ENCODE results near the gene TBXA2R.

DNA sequence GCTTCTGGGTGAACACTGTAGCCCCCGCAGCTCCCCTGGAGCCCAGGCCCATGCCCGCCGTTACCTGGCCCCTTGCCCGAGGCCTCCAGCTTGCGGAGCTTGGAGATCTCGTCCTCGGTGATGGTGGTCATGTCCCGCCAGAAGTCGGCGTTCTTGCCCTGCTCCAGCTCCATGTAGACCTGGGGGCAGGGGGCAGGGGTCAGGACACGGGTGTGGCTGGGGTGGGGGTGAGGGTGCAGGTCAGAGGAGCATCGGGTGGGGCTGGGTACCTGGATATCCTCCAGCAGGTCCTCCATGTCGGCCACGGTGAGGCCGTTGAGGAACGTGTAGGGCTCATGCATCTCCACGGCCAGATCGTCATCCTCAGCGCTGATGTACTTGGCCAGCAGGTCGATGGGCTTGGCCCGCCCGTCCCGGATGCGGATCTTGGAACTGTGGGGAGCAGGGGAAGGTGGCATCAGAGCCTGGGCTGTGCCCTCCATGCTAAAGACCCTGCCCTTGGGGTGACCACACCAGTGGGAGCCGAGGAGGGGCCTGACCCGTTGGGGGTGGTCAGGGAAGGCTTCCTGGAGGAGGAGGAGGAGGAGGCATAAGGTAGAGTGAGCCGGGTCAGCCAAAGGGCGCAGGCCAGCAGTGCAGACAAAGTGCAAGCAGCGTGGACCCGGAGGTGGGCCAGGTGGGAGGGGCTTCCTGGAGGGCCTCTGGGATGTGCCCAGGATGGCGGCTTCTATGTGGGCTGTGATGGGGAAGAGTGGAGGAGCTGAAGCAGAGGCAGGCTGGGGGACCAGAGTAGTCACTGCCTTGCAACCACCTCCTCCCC lies 12.3 kb upstream of the TBXA2R start:
- no peak for TF ChIP-seq EZH2 (IDR thresholded peaks at IDR 0.05; ENCODE audit: insufficient read depth, poor library complexity, severe bottlenecking)
- TF ChIP-seq EZH2phosphoT487 (IDR thresholded peaks at IDR 0.05; ENCODE audit: insufficient read depth, low read depth), result no peak
